Skin epidermis (tissue), 12 donors: ENCODE results near the gene STIM1.
A peak's percentile ranks its signal among the peaks of the same experiment; 100 is the strongest.

Experiments used
- H3K27ac ChIP-seq, 21 experiments: fragments of 200-600 bp; sonication (generic) in 11 of 21; one replicate each; pipeline ENCODE4 v1.5.0; 2020; ENCODE audit warnings: mild to moderate bottlenecking in 3 of 21, inconsistent platforms in 2 of 21, moderate library complexity in 2 of 21
- H3K4me3 ChIP-seq, 7 experiments: fragments of 200-600 bp; sonication (generic) in 2 of 7; one replicate each; pipeline ENCODE4 v1.5.0; 2020; ENCODE audit warnings: inconsistent platforms in 2 of 7, mild to moderate bottlenecking in 2 of 7, moderate library complexity in 1 of 7

The STIM1 gene

DNA sequence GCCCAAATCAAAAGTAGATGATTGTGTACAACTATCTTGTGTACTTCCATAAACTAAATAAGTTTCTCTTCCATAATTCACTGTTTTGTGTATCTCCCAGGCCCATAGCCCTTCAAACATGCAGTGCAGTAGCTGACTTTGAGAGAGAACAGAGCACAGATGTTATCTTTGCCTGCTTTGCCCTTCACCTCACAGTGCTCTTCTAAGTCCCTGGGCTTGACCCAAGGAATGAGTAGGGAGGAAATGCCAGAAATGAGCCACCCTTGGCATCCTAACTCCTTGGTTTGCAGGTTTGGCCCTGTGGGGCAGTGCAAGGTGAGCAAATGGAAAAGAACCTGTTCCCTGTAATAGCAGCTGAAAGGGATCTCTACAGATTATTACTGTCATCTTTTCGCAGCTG, 79.2 kb downstream of the STIM1 start:
- H3K4me3 ChIP-seq: no peak overlapping the region
- peak overlapping the region in 2 of 21 experiments; percentile 8 for H3K27ac ChIP-seq

DNA sequence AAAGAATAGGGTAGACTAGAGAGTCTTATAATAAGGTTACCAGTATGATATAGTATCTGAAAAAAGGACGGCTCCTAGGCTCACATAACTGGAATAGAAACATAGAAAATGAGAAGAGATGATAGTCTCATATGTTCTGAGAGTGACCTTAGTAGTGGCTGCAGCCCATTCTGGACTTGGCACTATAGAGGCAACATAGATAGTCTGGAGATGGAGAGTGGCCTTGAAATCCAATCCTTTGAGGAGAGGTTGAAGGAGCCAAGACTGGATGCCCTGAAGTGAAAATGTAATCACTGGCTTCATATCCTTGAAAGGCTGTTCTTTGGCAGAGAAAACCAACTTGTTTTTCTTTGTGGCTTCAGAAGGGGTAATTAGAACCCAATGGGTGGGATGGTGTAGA, 81.1 kb downstream of the STIM1 start:
- no peak overlapping the region for H3K27ac ChIP-seq

DNA sequence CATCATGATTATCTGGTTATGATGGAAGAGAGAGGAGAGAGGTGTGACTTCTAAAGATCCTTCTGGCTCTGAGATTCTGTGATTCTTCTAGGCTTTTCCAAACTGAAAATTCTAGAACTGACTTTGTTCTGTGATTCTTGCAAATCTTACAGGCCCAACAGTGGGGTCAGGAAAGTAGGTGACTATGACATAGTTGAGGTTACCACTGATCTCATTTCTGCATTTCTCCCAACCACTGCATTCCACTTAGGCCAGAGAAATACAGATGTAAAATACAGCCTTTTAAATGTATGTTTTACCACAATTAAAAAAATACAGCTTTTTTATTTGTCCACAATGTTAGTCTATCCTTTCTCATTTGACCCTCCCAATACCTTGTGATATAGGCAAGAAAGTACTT, 83.7 kb downstream of the STIM1 start:
- H3K27ac ChIP-seq: peak overlapping the region in 12 of 21 experiments; percentile 13 to 77 (median 40)
- no peak overlapping the region for H3K4me3 ChIP-seq

More for the DNA sequence above, 81.1 kb downstream of the STIM1 start:
- no peak overlapping the region for H3K4me3 ChIP-seq

DNA sequence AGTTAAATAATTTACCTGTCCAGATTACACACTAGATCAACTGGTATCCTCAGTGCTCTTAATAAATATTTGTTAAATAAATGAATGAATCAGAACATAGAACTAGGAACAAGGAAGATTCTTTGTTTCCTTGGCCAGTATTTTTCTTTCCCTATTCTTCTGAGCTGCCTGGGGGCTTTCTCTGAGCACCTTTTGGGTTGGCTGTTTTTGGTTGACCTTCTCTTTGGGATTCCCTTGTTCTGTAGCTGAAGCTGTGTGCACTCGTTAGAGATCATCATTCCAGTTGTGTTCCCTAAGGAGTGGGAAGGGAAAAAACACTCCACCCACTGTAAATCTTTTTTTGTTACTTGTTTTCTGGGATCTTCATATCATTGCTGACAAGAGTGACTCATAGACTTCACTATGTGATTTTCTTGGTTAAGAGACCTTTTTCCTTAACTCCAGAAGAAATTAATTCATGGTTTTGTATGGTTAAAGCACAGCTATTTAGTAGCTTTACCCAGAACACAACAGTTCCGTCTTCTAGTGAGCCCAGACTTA, 84.3 kb downstream of the STIM1 start:
- Histone ChIP-seq H3K4me3 (no peak overlapping the region), H3K27ac (peak overlapping the region in 12 of 21 experiments; percentile 9 to 77 (median 40))

DNA sequence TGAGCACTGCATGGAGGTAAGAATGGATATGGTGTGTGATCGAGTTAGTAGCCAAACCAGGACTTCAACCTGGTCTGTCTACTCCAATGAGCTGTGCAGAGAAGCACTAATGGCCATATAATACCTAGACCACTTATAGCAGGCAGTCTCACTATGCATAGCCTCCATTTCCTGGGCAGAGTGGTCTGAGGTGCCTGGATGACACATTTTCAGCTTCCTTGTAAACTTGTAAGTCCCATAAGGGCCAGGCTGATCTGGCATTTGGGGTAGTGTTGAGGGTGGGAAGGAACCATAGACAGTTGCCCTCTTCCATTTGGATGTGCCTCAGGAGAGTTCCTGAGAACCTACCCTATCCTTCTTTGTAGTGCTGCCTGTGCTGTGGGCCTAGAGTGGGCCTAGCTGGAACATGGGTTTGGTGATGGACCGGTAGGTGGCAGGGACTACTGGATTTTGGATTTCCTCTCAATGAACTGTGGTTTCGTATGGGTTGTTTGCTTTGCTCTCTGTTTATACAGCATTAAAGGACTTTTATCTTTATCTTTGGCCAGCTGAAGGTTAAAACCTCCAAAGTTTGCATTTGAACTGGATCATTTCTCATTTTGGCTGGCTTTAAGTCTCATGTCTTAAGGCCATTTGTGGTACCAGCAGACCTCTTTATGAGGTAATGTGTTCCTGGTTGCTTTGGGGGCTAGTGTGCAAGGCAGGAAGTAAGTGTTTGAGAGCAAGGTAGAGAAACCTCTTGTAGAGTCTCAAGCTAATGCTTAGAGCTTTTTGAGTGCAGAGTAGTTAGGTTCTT, 86.9 kb downstream of the STIM1 start:
- Histone ChIP-seq H3K27ac (peak overlapping the region in 19 of 21 experiments; percentile 10 to 89 (median 42)), H3K4me3 (no peak overlapping the region)

DNA sequence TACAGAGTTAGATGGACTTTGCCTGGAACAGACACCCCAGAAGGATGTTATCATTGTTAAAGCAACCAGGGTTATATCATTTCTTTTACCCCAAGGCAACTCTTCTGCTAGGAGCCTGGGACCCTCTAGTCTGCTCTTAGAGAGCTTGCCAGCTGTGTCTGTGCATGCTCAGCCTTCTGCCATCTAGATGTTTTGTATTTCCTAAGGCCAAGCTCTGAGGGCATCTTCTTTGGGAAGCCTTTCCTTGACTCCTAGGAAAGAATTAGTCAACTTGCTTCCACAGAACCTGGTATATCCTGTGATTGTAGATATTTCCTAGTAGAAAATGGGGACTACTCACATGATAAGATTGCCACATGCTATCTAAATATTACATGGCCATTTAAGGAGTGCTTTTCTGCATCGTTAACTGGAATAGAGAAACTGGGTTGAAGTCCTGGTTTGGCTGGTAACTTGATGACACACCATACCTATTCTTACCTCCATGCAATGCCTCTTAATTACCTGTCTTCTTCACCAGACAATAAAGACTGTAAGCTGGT, 87.6 kb downstream of the STIM1 start:
- Histone ChIP-seq H3K27ac (peak overlapping the region in 18 of 21 experiments; percentile 10 to 89 (median 47)), H3K4me3 (no peak overlapping the region)

DNA sequence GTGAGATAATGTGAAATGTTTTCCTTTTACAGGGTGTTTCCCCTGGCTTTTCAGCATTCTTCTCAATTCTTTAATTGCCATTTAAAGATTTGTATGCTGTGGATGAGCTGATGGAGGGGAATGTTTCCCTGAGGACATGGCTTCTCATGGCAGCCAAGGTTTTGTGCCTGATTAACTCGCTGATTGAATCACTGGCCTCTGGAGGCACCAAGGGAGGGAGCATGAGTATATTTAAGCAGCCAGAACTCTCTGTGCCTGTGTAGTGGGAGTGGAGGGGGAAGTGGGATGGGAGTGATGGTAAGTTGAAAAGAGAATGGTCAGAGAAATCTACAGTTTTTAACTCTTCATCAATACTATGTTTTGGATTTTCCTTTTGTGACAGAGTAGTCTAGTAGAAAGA, 88.7 kb downstream of the STIM1 start:
- Histone ChIP-seq H3K4me3 (no peak overlapping the region), H3K27ac (peak overlapping the region in 14 of 21 experiments; percentile 4 to 89 (median 48))

DNA sequence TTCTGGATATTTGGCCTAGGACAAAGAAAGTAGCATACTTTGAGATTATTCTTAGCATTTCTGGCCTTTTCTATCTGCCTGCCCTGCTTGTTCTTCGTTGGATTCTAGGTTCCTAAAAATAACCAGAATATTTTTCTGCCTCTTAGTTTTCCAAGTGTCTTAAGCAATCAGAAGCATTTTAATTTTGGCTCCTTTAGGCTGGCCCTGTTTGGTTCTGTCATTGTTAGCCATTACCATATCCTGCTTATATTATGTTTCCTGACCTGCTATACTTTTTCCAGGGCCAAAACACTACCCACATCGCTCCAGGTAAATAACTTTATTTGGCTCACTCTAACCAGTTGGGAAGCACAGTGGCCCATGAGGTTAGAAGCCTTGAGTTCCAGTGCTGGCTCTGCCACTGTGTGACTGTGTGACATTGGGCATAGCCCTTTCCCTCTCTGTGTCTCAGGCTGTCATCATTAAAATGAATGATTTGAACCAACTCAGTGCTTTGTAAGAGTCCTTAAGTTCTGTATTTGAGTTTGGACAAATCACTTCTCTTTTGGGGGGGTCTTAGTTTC, 91.1 kb downstream of the STIM1 start:
- Histone ChIP-seq H3K27ac (peak overlapping the region in 17 of 21 experiments; percentile 3 to 89 (median 76)), H3K4me3 (no peak overlapping the region)

DNA sequence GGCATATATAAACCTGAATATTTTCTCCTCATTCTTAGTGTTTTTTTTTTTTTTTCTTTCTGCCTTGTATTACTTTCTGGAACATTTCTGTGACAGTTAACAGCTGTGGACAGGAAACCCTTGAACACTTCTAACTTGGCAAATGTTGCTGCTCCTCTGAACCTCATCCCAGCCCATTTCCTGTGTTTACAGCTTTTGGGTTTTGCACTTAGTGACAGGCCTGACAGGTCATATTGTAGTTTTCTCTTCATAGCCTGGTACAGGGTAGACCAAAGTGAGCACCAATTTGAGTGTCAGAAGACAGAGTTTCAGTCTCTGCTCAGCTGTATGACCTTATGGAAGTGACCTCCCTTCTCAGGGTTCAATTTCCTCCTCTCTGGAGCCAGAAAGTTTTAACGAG, 91.6 kb downstream of the STIM1 start:
- peak overlapping the region in 20 of 21 experiments; percentile 3 to 89 (median 74) for H3K27ac ChIP-seq
- H3K4me3 ChIP-seq: no peak overlapping the region

DNA sequence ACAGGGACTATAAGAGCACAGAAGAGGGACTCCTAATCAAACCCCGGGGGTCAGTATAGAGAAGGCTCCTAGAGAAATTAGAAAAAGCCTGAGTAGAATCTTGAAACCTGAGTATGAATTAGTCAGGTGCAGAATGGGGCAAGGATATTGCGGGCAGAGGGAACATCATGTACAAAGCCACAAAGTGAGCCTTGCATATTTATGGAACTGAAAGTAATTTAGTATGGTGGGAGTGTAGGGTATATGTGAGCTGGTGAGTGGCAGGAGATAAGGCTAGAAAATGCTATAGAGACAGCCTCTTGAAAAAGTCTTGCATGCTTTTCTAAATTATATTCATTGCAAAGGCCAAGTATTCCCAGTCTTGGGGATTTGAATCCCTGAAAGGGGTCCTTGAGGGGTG, 93.7 kb downstream of the STIM1 start:
- H3K27ac ChIP-seq: peak overlapping the region in 8 of 21 experiments; percentile 3 to 89 (median 78)

DNA sequence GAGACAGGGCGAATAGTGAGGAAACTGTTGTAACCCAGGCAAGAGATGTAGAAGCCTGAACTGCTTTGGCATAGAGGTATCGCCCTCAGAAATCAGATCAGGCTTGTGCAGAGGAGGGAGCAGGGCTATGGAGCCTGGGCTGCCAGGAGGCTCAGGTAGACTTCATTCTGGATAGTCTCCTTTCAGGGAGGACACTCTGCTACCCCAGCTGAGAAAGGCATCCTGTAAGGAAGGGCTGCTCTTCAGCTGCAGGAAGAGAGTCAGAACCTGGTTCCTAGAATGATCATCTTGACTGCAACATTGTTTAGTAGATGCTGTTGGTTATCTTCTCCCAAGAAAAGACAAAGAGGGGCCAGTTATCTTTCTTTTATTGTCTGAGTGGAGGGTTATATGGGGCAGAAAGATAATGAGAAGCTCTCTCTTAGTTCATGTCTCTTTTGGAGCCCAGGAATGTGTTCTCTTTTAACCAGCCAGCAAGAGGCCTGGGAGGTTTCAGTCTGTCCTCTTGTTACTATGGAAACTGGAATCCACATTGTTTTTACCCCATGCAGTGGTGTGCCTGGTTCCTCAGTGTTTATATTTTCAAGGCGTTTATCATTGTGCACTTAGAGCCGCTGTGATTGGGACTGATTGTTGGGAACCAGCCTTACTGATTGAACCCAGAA, 95.7 kb downstream of the STIM1 start:
- H3K4me3 ChIP-seq: no peak overlapping the region
- peak overlapping the region in 7 of 21 experiments; percentile 2 to 57 (median 44) for H3K27ac ChIP-seq

More for the DNA sequence above, 93.7 kb downstream of the STIM1 start:
- no peak overlapping the region for H3K4me3 ChIP-seq

DNA sequence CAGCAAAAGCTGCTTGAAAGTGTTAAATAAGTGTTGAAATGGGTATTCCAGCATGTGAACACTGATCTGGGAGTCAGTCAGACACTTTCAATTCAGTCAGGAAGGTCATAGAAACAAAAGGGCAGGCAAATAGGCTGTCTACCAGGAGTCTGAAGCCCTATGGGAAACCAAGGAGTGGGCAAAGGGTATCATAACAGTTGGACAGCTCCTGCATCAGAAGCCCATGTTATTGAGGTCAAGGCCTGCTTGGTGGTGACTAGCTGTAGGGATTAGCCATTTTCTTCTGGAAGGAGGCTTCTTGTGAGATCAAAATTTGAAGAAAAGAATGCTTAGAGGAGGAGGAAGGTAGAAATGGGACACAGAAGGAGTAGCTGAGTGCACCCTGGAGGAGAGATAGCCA, 97.3 kb downstream of the STIM1 start:
- Histone ChIP-seq H3K4me3 (no peak overlapping the region), H3K27ac (peak overlapping the region in 2 of 21 experiments; percentile 51 to 57)

DNA sequence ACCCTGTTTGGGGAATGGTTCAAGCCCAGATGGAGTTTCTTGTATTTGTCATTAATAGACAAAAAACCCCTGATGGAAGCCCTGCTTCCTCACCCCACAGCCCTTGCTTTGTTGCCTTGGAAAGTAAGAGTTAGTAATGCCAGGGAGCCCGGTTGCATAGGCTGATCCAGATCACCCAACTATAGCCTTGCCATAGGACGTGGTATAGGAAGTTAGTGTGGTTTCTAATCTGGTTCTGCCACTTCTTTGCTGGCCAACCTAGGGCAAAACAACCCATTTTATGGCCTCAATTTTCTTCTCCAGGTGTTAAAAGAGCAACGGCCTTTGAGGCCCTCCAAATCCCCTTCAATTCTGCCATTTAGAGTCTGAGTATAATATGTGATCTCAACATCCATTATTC, 97.9 kb downstream of the STIM1 start:
- Histone ChIP-seq H3K27ac (no peak overlapping the region), H3K4me3 (no peak overlapping the region)

DNA sequence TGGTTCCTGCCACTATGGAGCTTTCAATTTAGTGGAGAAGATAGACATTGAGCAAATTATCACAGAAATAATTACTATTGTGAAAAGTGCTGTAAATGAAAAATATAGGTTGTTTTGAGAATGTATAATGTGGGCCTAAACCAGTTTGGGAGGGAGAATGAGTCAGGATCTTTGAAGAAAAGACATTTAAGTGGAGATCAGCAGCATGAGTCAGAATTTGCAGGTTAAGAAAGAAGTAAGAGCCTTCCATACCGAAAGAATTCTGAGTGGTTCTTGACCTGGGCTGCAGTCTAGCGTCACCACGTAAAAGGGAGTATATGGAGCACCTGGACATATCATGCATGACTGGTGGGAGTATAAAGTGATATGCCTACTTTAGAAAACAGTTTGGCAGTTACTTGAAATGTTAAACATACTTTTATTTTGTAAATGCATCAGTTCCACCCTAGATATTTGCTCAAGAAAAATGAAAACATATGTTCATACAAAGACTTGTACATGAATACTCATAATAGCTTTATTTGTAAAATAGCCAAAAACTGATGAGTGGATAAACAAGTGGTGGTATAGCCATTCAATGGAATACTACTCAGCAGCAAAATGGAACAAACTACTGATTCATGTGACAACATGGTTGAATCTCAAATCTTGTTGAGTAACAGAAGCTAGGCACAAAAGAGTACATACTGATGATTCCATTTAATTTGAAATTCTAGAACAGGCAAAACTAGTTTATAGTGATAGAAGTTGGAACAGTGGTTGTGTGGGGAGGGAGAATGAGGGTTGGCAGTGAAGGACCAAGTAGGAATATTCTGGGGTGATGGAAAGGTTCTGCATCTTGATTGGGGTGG, 99.2 kb downstream of the STIM1 start:
- Histone ChIP-seq H3K4me3 (no peak overlapping the region), H3K27ac (peak overlapping the region in 5 of 21 experiments; percentile 6 to 44 (median 26))

DNA sequence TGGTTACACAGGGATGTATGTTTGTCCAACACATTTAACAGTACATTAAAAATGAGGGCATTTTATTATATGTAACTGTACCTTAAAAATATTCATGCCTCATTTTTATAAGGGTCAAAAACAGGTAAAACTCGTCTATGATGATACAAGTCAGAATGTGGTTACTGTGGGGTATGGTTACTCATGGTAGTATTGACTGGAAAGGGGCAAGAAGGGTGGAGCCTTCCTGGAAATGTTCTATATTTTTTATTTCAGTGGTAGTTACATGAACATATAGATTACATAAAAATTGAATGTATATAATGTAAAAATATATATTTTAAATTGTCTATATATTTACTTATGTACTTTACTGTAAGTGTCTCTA, 99.8 kb downstream of the STIM1 start:
- Histone ChIP-seq H3K4me3 (no peak overlapping the region), H3K27ac (peak overlapping the region in 3 of 21 experiments; percentile 2 to 23 (median 18))

DNA sequence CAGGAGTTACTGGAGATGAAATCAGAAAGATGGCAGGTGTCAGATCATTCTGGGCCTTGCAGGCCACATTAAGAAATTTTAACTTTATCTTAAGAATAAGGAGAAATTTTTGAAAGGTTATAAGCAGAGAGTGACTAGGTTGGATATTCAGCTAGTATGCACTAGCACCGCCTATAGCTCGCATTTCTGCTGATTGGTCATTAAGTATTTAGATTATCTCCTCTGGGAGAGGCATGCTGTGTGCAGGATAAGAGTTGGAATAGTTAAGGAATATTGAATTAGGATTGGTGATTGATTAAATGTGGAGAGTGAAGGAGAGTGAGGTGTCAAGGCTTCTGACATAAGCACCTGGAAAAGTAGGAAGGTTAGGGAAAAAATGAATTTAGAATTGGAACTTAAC, 100.6 kb downstream of the STIM1 start:
- Histone ChIP-seq H3K4me3 (no peak overlapping the region), H3K27ac (peak overlapping the region in 2 of 21 experiments; percentile 18 to 23)

DNA sequence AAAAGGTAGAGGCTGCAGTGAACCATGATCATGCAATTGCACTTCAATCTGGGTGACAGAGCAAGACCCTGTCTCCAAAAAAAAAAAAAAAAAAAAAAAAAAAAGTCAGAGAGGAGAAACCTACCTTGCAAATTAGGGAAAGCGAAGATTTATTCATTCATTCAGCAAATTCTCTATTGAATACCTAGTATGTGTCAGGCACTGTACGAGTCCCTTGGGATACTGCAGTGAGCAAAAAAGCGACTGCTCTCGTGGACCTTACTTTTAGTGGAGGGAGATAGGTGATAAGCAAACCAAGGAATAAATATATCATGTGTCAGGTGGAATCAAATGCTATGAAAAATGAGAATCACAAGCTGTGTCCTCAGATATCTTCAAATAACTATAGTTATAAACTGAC, 101.3 kb downstream of the STIM1 start:
- Histone ChIP-seq H3K4me3 (no peak overlapping the region), H3K27ac (no peak overlapping the region)

DNA sequence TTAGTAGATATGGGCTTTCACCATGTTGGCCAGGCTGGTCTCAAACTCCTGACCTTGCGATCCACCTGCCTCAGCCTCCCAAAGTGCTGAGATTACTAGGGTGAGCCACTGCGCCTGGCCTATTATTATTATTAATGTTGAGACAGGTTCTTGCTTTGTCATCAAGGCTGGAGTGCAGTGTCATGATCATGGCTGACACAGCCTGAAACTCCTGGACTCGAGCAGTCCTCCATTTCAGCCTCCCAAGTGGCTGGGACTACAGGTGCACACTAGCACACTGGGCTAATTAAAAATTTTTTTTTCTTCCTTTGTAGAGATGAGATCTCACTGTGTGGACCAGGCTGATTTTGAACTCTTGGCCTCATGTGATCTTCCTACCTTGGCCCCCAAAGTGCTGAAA, 102.0 kb downstream of the STIM1 start:
- H3K27ac ChIP-seq: no peak overlapping the region
- H3K4me3 ChIP-seq: no peak overlapping the region

DNA sequence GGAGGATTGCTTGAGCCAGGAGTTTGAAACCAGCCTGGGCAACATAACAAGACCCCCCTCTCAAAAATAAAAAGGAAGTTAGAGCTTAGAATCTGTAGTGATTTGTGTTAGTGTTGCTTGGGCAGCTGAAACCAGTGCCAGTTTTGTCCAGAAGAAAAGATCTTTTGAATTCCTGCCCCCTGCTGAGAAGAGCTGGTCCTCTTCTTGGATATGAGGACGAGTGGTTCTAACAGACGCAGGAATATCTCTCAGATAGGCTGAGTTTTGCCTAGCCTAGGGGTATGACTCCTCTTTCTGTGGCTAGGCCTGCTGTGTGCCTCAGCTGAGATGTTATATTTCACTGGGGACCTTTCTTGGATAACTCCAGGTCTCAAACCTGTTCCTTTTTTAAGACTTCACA, 102.8 kb downstream of the STIM1 start:
- no peak overlapping the region for H3K4me3 ChIP-seq
- no peak overlapping the region for H3K27ac ChIP-seq
